ENCODE data around the gene TMEM79.

TMEM79 gene, protein sequence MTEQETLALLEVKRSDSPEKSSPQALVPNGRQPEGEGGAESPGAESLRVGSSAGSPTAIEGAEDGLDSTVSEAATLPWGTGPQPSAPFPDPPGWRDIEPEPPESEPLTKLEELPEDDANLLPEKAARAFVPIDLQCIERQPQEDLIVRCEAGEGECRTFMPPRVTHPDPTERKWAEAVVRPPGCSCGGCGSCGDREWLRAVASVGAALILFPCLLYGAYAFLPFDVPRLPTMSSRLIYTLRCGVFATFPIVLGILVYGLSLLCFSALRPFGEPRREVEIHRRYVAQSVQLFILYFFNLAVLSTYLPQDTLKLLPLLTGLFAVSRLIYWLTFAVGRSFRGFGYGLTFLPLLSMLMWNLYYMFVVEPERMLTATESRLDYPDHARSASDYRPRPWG

DNA sequence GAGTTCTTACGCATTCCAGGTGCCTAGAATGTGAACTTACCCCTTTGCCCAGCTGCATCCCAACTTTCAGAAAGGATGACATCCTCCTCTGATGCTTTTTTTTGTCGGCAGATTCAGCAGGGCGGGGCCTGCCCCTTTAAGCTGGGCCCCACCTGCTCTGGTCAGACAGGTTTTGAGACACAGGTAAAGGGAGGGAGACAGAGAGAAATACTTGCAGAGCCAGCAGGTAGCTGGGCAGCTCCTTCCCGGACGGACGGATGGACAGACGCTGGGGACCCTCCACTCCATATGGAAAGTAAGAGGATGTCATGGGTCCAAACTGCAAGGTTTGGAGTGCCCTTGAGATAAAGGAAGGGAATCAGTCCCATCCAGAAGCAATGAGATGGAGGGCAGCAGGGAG is at the start of gene TMEM79:
TMEM79 (plus strand) TSS at position 214 of the 400 bp plus-strand sequence. CDS start 902 bp downstream, outside the sequence.
- DNase-seq: no peak

DNA sequence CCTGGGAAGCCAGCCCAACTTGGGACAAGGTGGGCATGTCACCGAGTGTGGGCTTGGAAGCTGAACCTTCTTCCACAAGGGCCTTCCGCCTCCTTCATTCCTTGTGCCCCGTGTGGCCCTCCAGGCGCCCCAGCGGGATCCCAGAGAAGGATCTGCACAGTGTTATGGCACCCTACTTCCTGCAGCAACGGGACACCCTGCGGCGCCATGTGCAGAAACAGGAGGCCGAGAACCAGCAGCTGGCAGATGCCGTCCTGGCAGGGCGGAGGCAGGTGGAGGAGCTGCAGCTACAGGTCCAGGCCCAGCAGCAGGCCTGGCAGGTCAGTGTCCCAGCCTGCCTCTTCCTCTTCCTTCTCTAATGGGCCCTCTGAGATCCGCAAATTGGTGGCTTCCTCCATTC is 48.0 kb upstream of the TMEM79 start:
- no peak for DNase-seq

DNA sequence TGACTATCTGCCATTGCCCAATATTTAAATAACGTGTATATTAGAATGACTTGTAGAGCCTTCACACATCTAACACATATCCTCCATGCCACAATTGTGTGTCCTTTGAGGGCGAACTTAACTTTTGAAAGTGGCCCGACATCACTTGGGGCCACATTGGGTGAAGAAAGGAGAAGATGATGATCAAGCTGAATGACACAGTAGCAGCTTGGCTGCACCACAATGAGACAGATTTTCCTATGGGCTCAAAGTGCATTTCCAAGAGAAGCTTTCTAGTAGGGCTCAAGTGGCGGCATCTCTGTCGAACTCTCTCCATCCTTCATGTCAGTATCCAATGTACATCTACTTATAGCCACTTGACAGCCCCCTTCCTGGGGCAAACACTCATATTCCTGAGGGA is 45.9 kb upstream of the TMEM79 start:
- no peak for DNase-seq

DNA sequence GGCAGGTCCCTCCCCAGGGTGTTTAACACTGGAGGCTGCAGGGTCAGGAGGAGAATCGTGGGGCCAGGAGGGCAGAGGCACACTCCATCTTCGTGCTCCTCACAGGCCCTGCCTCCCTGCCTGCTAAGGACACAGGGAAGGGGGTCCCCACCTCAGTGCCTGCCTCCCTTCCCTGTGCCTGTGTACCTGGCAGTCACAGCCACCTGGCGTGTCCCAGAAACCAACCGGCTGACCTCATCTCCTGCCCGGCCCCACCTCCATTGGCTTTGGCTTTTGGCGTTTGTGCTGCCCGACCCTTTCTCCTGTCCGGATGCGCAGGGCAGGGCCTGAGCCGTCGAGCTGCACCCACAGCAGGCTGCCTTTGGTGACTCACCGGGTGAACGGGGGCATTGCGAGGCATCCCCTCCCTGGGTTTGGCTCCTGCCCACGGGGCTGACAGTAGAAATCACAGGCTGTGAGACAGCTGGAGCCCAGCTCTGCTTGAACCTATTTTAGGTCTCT is 42.8 kb upstream of the TMEM79 start:
- no peak for DNase-seq

DNA sequence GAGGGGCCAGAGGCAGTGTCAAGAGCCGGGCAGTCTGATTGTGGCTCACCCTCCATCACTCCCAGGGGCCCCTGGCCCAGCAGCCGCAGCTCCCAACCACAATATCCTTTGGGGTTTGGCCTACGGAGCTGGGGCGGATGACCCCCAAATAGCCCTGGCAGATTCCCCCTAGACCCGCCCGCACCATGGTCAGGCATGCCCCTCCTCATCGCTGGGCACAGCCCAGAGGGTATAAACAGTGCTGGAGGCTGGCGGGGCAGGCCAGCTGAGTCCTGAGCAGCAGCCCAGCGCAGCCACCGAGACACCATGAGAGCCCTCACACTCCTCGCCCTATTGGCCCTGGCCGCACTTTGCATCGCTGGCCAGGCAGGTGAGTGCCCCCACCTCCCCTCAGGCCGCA is 42.2 kb upstream of the TMEM79 start, which contains the start of gene BGLAP:
BGLAP (plus strand) TSS at position 259 of the 400 bp plus-strand sequence; CDS start at position 307, 48 bp downstream.
- DNase-seq: no peak

DNA sequence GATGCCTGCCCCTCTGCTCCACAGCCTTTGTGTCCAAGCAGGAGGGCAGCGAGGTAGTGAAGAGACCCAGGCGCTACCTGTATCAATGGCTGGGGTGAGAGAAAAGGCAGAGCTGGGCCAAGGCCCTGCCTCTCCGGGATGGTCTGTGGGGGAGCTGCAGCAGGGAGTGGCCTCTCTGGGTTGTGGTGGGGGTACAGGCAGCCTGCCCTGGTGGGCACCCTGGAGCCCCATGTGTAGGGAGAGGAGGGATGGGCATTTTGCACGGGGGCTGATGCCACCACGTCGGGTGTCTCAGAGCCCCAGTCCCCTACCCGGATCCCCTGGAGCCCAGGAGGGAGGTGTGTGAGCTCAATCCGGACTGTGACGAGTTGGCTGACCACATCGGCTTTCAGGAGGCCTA is 41.4 kb upstream of the TMEM79 start:
- no peak for DNase-seq

DNA sequence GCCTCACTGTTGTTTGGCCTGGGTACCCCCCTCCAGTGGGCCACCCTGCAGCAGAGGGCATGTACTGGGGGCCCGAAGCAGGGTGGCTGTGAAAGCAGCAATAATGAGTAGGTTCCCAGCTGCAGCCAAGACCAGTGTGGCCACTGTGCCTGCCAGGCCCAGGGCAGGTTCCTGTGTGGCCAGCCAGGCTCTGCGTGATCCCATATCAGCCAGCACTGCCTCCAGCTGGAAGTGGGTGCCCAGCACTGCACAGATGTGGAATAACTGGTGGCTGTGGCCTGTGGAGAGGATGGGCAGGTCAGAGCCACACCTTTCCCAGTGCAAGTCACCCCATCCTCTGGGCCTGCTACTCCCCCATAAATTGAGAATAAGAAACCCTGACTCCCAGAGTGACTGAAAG is 40.0 kb upstream of the TMEM79 start:
- no peak for DNase-seq

DNA sequence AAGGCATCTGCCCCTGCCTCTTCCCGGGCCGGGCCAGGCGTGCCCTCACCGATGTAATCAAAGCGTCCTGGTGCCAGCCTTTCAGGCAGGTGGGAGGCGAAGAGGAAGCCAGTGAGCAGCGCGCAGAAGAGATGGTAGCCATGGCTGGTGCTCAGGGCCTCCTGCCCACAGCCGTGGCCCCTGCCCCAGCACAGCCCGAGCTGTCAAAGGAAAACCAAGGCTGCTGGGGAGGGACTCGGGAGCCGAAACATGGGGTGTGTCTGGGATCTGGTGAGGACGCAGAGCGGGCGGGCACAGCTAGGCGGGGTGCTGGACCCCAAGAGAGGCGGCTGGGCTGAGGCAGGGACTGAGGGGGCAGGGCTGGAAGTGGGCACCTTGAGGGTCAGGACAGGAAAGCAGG is 39.4 kb upstream of the TMEM79 start:
- no peak for DNase-seq

DNA sequence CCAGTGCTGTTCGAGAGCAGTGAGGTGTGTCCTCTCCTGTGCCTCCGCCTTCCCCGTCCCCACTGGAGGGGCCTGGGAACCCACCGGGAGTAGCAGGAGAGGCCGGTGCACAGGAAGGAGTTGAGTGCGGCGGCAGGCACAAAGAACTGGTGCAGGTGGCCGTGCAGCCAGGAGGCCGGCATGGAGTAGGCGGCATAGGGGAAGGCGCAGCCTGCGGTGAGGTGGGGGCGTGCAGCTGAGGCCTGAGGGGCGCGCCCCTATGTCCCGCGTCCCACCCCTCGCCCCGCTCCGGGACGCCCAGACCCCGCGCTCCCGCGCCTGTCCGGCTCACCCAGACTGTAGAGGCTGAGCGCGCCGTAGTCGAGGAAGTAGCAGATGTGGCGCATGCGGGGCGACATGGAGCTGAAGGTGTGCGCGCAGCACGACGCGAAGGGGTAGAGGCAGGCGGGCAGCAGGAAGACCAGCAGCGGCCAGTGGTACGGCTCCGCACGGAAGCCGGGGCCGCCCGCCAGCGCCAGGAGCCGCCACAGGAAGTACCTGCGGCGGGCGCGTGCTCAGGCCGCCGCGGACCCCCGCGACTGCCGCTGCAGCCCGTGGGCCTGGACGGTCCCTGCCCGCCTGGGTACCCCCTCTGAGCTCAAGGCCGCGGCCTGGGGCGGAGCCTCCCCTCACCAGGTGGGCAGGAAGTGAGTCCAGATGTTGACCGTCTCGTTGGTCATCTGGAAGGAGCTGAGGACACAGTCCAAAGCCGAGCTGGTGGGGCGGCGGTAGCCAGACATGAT is 38.5 kb upstream of the TMEM79 start:
- peak; percentile 66 for DNase-seq

DNA sequence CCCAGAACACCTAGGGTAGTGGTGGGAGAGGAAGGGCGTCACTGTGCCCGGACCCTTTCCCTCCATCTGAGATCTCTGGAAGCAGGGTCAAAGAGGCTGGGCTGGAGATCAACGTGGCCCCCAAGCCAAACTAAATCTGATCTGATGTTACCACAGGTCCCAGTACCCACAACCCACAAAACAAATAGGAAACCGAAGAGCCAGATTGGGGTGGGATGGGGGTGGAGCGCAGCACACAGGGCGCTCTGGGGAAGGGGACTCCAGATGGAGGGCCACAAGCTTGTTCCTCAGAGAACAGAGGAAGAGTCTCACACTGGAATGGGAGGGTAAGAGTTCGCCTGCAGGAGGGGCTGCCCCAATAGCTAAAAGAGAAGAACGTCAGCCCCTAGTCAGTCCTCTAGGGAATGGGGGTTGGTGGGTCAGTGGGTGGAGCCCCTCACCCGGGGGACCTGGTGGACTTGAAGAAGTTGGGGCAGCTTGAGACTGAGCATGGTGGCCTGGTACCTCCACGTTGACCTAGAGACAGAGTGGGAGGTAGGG is 37.8 kb upstream of the TMEM79 start:
- no peak for DNase-seq

DNA sequence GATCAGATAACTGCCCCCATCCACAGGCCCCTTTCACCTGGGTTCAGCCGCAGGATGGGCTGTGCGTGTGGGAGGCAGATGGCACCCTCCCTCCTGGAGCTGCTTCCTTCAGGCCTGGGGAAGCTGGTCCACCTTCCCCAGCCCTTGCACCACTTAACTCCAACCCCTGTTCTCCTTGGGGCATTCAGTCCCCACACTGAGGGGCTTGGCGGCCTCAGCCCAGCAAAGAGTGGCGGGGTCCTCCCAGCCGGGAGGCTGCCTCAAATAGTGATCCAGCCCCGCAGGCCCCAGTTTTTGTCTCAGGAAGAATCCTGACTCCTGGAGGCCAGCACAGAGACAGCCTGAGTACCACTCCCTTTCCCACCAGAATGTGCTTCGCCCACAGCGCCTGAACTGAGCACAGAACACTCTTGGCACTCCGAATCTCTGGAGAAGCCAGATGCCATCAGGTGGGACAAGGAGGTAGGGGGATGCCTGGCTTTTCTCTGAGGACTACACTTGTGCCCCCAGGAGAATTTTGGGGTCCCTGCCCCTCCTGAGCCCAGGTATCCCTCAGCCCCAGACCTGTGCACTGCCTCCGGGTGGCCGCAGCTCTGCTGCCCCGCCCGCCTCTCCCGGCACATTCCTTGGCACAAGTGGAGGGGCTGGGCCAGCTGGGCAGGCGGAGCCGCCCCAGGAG is 37.2 kb upstream of the TMEM79 start:
- DNase-seq: peak; percentile 11

DNA sequence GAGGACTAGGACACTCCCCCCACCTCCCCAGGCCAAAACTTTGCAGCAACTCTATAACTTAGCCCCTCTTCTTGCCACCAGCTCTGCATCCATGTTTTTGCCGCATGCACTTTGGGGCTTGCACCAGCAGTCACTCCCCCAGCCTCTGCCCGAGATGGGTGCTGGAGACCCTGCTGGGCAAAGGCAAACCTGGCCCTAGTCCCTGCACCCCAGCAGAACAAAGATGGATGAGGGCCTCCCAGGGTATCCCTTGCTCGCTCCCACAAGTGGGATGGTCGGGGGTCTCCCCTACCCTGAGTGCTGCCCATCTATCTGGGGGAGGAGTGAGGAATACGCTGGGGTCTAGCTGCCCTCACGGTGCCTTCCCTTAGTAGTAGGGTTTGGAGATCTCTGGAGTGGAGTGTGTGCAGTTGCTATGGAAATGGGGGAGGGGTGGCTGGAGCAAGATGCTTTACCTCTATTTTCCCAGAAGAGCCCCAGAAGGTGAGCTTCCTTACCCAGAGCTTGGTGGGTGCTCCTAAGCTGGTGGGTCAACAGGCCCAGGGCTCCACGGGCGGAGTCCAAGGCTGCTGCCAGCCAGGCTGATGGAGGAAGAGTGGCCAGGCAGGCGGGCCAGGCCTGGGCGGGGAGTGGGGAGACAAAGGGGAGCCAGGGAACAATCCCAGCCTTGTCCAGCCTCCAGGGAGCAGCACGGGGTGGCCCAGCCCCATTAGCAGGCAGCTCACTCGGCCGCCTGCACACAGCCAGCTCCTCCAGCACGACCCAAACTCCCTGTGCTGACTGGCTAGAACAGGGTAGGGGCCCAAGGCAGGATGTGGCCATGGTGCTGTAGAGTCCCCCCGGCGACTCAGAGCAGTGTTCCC is 36.4 kb upstream of the TMEM79 start, which contains the start of gene PAQR6:
PAQR6 (minus strand) TSS at position 597 of the 863 bp plus-strand sequence. CDS start 1,325 bp downstream, outside the sequence.
- DNase-seq: no peak

DNA sequence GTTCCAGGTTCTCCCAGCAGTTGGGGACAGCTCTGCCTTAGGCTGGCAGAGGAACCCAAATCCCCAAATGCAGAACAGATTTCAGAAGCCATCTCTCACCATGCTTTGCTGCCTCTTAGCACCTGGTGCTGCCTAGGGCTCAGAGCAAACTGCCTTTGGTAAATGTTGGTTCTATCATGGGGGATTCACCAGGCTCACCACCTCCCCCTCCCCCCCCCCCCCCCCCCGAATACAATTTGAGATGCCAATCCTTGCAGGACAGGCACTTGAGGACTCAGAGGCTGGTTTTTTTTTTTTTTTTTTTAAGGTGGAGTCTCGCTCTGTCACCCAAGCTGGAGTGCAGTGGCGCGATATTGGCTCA is 35.8 kb upstream of the TMEM79 start:
- DNase-seq: no peak

DNA sequence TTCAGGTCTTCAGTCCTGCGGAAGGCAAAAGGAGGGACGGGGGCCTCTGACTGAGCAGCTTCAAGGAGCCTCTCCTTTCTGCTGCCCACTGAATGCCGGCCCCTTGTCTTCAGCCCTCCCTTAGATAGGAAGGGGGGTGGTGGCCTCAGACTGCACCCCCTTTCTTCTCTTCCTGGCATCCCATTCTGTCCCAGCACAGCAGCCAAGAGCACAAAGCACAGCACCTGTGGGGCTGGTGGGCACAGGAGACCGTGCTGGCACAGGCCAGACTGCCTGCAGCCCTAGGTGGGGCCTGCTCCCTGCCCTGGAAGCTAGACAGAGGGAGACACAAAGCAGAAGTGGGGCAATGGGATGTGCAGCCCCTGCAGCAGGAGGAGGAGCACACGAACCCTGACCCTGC is 34.5 kb upstream of the TMEM79 start:
- no peak for DNase-seq

DNA sequence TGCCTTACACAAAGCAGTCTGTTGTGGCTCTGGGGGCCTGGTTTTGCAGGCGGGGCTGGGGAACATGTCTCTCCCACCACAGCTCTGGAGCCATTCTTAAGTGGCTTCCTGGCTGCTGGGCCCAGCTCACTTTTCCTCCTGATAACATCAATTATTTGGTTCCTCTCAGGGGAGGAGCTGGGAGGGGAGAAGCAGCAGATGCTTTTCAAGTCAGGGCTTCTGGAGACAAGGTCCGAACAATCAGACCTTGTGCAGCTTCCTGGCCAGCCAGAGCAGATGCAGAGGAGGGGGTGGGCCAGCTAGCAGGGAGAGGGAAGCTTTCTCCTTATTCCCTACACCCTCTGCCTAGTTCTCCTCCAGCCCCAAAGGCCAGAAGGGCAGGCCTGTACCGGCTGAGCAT is 32.6 kb upstream of the TMEM79 start:
- no peak for DNase-seq

DNA sequence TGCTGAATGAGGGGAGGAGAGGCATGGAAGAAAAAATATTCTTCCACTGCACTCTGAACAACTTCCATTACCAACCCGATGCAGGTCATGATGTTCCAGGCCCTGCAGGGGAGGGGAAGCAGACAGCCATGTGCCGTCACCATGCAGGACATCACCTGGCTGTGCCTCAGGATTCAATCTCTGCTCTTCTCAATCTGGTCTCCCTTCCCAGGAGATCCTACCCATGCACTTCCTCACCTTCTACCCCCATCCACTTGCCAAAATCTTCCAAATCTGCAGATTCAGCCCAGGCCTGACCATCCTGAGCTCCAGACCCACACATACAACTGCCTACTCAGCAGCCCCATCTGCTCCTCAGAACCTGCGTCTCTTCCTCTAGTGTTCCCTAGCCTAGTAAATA is 30.5 kb upstream of the TMEM79 start:
- DNase-seq: no peak

DNA sequence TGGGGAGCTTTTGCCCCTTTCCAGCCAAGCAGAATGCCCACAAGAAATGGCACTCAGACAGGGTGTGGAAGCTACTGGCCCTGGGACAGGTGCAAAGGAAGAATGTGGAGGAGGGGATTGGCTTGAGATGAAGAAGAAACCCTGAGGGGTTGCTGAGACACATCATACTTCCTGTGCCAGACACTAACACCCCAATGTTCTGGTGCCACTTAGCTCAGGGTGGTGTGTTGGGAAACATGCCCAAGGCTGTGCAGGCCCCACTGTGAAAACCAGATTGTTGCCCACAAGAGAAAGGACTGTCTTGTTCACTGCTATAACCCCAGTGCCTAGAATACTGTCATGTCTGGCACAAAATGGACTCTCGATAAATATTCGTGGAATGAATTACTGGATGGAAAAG is 26.4 kb upstream of the TMEM79 start:
- DNase-seq: no peak

DNA sequence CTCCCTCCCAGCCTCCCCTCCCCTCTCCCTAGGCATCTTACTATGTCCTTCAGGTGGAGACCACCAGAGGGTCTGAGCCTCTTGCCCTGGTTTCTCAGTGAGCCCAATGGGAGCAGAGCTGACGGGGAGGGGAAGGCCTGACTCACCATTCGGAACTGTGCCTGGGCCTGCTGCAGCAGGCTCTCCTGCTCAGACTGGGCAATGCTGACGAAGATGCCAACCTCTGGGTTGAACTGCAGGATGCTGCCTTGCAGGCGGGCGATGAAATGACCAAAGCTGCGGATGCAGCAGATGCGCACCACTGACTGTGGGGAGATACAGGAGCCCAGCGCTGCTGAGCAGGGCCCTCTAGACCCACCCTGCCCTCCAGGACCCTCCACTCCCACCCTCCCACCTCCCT is 25.3 kb upstream of the TMEM79 start:
- DNase-seq: no peak

DNA sequence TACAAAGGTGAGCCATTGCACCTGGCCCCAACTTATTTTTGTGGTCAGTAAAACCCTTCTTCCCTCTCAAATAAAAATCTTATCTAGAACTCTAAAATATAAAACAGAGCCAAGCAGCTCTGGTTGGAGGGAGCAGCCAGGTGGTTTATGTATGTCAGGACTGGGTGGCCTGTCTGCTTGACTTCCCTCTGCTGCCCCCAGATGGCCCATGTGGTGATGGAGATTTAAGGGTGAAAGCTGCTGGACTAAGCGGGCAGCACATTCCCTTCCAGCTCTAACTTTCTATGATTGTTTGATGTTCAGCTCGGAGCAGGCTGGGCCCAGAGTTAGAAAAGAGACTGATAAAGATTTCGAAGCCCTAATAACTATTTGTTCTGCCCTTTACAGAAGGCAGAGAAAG is 24.3 kb upstream of the TMEM79 start:
- no peak for DNase-seq

DNA sequence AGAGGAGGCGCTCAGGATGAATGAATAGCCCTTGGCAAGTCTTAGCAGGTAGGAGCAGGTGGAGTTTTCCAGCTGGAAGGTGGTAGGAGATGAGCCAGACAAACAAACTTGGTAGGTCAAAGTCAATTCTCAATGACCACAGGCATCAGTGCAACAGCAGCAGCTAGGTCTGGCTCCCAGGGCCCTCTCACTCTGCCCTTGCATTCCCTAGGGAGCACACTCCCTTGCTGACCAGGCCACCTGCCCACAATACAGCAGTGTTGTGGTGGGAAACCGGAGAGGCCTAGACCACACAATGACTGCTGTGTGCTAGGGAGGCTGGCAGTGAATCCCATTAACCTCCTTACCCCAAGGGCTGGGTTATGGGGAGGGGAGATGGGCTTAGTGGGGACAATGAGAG is 23.2 kb upstream of the TMEM79 start:
- no peak for DNase-seq

DNA sequence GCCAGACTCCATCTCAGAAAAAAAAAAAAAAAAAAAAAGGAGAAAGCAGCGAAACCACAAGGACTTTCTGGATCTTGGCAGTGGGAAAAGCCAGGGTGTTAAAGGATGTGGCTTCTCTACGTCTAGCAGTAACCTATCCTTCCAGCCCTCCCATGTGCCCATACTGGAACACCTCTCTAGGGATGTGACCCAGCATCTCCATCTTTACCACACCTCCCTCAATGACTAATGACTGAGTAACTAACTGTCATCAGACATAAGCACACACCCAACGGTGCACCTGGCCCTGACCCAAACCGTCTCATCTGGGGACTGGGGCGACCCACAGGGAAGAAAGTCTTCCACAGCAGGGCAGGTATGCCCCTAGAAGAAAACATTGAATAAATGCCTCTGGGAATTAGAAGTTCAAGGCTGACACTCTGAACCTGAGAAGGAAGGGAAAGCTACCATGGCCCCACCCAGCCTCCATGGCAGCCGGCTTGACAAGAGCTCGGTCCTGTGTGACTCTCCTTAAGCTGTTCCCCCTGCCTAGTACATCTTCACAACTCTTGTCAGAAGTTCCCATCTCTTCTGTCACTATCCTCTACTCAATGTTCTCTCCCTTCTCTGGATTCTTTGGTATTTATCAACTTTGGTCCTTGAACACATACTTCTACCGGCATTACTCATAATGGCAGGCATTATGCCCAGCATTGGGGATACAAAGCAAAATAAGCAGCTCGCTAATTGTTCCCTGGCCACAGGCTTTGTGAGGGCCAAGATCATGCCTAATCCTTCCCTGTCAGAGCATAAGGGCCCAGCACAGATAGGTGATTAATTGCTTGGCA is 21.5 kb upstream of the TMEM79 start:
- DNase-seq: no peak
